ENCODE results near the gene PITX2.

DNA sequence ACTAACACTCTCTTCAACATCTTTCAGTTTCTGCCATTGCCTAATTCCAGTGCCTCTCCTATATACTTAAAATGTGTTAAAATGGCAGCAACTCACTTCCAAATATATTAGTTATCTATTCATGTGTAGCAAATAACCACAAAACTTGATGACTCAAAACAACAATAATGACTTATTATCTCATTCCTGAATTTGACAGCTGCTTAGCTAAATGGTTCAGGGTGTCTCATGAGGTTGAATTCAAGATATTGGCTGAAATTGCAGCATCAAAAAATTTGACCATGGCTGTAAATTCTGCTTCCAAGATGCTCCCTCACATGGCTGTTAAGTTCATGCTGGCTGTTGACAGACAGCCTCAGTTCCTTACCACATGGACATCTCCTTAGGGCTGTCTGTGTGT, 25.3 kb downstream of the PITX2 start:
- TF ChIP-seq, protein P1, sequence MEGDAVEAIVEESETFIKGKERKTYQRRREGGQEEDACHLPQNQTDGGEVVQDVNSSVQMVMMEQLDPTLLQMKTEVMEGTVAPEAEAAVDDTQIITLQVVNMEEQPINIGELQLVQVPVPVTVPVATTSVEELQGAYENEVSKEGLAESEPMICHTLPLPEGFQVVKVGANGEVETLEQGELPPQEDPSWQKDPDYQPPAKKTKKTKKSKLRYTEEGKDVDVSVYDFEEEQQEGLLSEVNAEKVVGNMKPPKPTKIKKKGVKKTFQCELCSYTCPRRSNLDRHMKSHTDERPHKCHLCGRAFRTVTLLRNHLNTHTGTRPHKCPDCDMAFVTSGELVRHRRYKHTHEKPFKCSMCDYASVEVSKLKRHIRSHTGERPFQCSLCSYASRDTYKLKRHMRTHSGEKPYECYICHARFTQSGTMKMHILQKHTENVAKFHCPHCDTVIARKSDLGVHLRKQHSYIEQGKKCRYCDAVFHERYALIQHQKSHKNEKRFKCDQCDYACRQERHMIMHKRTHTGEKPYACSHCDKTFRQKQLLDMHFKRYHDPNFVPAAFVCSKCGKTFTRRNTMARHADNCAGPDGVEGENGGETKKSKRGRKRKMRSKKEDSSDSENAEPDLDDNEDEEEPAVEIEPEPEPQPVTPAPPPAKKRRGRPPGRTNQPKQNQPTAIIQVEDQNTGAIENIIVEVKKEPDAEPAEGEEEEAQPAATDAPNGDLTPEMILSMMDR (IDR thresholded peaks at IDR 0.05) = no peak
- TF ChIP-seq POLR2A (IDR thresholded peaks at IDR 0.05) = no peak
